Esophagus squamous epithelium (tissue), 5 donors: ENCODE results near the gene OR2J1. TPM values are rescaled to one million over a fixed set of nuclear protein-coding genes. Genes with fewer than 3 reads are reported as not detected.
"Not testable (repeated sequence)": the region's sequence is repeated elsewhere in the genome, so short reads cannot be mapped to it uniquely, and the experiment has no call there.

Experiments
- DNase-seq: peaks from one replicate; lab custom pipeline; 2025; lab: John Stamatoyannopoulos, UW
- H3K27ac ChIP-seq, 4 donors: fragments of 200-600 bp; sonication (generic); one replicate each; pipeline ENCODE4 v1.5.1; 2016 to 2019; ENCODE audit warnings: mild to moderate bottlenecking in 1 of 4
- H3K27me3 ChIP-seq, 4 donors: fragments of 200-600 bp; sonication (generic); 1 replicate in 3 of 4; 2 replicates in 1 of 4; pipeline versions ENCODE4 v1.5.1 to v1.6.0; 2017 to 2021; ENCODE audit warnings: antibody characterized with exemption in 1 of 4
- H3K36me3 ChIP-seq, 3 donors: fragments of 200-600 bp; sonication (generic); one replicate each; pipeline ENCODE4 v1.5.1; 2016 to 2019
- H3K4me1 ChIP-seq, 3 donors: fragments of 200-600 bp; sonication (generic); one replicate each; pipeline ENCODE4 v1.5.1; 2017 to 2019
- H3K4me3 ChIP-seq, 4 donors: fragments of 200-600 bp; sonication (generic); 1 replicate in 3 of 4; 2 replicates in 1 of 4; pipeline ENCODE4 v1.5.1; 2016 to 2019; ENCODE audit warnings: mild to moderate bottlenecking in 2 of 4, moderate library complexity in 1 of 4
- H3K9me3 ChIP-seq, 3 donors: fragments of 200-600 bp; sonication (generic); one replicate each; pipeline ENCODE4 v1.5.1; 2016 to 2019
- POLR2A ChIP-seq, 4 donors: fragments of 450-650 bp; IDR thresholded peaks; one replicate each; pipeline ENCODE4 v1.6.1; 2017; ENCODE audit warnings: antibody characterized with exemption in 4 of 4, mild to moderate bottlenecking in 4 of 4, moderate library complexity in 3 of 4
- WGBS, 2 donors: methylation state at CpG; one replicate each; pipeline ENCODE4 v1.1.5; 2018; 5-methylcytosine and 5-hydroxymethylcytosine counted together
- intact Hi-C: fragments of 100-400 bp; cut with DNase I; formaldehyde crosslinking; loops from one replicate; pipeline ENCODE4 v1.15.0; 2022
- total RNA-seq, 4 donors: library from RNA; depleted of rRNA; stranded (reverse); fragments of >200 nt; gene quantifications; one replicate each; pipeline ENCODE4 v1.1.0, GENCODE V29; 2016
- TF ChIP-seq, protein P1 (sequence below), 6 experiments: fragments of 450-650 bp in 4 of 6; fragments of 200-600 bp in 2 of 6; sonication (generic) in 2 of 6; IDR thresholded peaks; one replicate each; pipeline ENCODE4 v1.5.1; 2016 to 2019; ENCODE audit warnings: antibody characterized with exemption in 6 of 6, mild to moderate bottlenecking in 4 of 6, moderate library complexity in 4 of 6
- donor health status: DM: yes; HTN: yes; CAD: no.

OR2J1 gene
- total RNA-seq, 4 donors from 2014 or later = not detected

DNA sequence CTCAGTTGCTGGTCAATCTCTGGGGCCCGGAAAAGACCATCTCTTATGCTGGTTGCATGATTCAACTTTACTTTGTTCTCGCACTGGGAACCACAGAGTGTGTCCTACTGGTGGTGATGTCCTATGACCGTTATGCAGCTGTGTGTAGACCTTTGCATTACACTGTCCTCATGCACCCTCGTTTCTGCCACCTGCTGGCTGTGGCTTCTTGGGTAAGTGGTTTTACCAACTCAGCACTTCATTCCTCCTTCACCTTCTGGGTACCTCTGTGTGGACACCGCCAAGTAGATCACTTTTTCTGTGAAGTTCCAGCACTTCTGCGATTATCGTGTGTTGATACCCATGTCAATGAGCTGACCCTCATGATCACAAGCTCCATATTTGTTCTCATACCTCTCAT is 12.8 kb downstream of the OR2J1 start:
- no peaks in the 10 kb centered on the region for H3K4me1 ChIP-seq
- H3K27ac ChIP-seq = no peak overlapping the region
- H3K27me3 ChIP-seq = no peaks in the 10 kb centered on the region
- 70 to 77% methylated on average over 6 to 7 of the region's 7 CpGs for WGBS, 2 donors
- intact Hi-C loops = no loop called here
- no peaks in the 10 kb centered on the region for H3K9me3 ChIP-seq
- H3K36me3 ChIP-seq = no peaks in the 10 kb centered on the region
- TF ChIP-seq POLR2A (IDR thresholded peaks at IDR 0.05) = no peak
- TF ChIP-seq, protein P1, sequence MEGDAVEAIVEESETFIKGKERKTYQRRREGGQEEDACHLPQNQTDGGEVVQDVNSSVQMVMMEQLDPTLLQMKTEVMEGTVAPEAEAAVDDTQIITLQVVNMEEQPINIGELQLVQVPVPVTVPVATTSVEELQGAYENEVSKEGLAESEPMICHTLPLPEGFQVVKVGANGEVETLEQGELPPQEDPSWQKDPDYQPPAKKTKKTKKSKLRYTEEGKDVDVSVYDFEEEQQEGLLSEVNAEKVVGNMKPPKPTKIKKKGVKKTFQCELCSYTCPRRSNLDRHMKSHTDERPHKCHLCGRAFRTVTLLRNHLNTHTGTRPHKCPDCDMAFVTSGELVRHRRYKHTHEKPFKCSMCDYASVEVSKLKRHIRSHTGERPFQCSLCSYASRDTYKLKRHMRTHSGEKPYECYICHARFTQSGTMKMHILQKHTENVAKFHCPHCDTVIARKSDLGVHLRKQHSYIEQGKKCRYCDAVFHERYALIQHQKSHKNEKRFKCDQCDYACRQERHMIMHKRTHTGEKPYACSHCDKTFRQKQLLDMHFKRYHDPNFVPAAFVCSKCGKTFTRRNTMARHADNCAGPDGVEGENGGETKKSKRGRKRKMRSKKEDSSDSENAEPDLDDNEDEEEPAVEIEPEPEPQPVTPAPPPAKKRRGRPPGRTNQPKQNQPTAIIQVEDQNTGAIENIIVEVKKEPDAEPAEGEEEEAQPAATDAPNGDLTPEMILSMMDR (IDR thresholded peaks at IDR 0.05) = no peak
- no peak for DNase-seq
- no peak overlapping the region for H3K4me3 ChIP-seq

DNA sequence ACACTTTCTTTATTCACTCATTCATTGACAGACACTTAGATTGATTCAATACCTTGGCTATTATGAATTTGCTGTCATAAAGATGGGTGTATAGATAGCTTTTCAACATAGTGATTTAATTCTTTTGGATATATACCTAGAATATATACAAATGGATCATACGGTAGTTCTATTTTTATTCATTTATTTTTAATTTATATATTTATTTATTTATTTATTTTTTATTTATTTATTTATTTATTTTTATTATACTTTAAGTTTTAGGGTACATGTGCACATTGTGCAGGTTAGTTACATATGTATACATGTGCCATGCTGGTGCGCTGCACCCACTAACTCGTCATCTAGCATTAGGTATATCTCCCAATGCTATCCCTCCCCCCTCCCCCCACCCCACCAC is 15.7 kb downstream of the OR2J1 start:
- H3K27me3 ChIP-seq, H3K4me1 ChIP-seq, H3K27ac ChIP-seq, H3K9me3 ChIP-seq, H3K4me3 ChIP-seq, intact Hi-C loops, H3K36me3 ChIP-seq, DNase-seq: not testable (repeated sequence)
- 68 to 81% methylated on average over 3 of the region's 3 CpGs for WGBS, 2 donors

DNA sequence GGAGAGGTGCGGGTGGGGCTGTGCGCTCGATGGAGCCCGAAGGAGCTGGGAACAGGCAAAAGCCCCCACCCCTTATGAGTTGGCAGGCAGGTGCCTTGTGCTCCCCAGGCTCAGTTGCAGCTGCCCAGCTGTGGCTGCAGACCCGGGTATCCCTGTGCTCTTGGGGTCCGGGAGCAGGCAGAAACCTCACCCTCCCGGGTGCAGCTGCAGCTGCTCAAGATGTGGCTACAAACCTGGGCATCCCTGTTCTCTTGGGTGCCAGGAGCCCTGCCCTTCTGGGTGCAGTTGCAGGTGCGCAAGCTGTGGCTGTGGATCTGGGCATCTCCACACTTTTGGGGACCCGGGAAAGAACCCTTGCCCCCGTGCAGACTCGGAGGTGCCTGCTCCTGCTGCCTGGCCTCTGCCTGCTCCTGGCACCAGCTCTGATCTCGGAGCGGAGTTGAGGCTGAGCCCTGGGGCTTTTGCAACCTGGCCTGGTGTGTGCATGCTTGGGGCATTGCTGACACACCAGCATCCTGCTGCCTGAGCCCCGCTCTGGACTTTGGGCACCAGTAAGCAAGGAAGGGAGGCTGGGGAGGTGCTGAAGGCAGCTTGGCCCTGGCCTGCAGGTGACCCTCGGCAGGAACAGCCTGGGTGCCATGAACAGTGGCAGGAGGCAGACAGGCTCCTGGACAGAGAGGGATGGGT is 30.2 kb downstream of the OR2J1 start:
- no peaks in the 10 kb centered on the region for H3K4me1 ChIP-seq
- intact Hi-C loops = no loop called here
- no peaks in the 10 kb centered on the region for H3K36me3 ChIP-seq
- DNase-seq = no peak
- TF ChIP-seq POLR2A (IDR thresholded peaks at IDR 0.05) = no peak
- TF ChIP-seq, protein P1 (IDR thresholded peaks at IDR 0.05) = no peak
- no peak overlapping the region for H3K27ac ChIP-seq
- no peaks in the 10 kb centered on the region for H3K9me3 ChIP-seq
- WGBS, 2 donors = 64 to 79% methylated on average over 4 of the region's 15 CpGs
- H3K27me3 ChIP-seq = peaks cover 0 to 3% (median 0%) of the 10 kb centered on the region in 4 donors
- no peak overlapping the region for H3K4me3 ChIP-seq

DNA sequence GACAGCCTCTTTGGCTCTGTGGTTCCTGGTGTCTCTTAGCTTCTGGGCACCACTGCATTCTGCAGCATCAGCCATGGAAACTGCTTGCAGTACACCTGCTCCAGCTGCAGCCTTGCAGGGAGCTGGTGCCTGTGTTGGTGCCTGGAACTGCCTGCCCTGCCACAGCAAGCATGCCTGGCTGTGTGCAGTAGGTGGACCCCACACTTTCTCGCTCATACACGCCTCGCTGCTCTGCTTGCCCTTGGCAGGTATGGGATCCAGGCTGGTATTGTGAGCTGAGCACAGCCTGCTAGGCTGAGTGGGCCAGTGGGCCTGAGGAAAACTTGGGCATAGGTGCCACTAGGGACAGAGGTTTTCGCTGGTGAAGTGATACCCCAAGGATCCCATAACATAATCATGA is 31.4 kb downstream of the OR2J1 start:
- TF ChIP-seq, protein P1 (IDR thresholded peaks at IDR 0.05) = no peak
- no peak for TF ChIP-seq POLR2A (IDR thresholded peaks at IDR 0.05)
- H3K27ac ChIP-seq = no peak overlapping the region

DNA sequence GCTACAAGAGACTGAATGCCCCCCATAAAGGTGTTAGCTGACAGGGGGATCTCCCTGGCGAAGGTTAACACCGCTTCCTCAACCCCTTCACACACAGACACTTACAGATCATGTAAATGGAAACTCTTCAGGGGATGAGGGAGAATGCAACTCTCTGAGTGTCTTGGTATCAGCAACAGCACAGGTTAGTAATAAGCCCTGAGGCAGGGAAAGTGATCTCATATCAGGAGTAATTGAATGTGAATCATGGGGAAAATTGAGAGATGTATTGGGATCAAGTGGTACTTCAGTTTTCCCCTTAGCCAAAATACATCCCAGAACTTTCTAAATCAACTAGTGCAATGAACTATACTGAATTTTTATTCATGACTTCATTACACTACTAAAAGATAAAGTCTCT is 32.4 kb downstream of the OR2J1 start:
- Histone ChIP-seq H3K27ac (no peak overlapping the region), H3K9me3 (no peaks in the 10 kb centered on the region), H3K27me3 (peaks cover 0 to 3% (median 0%) of the 10 kb centered on the region in 4 donors), H3K36me3 (no peaks in the 10 kb centered on the region), H3K4me3 (no peak overlapping the region), H3K4me1 (no peaks in the 10 kb centered on the region)
- intact Hi-C loops = no loop called here
- TF ChIP-seq POLR2A (IDR thresholded peaks at IDR 0.05) = no peak
- TF ChIP-seq, protein P1 (IDR thresholded peaks at IDR 0.05) = no peak
- DNase-seq = no peak
- 34 to 78% methylated on average over 2 of the region's 2 CpGs for WGBS, 2 donors

More for the DNA sequence above, 31.4 kb downstream of the OR2J1 start:
- 50 to 65% methylated on average over 1 to 2 of the region's 4 CpGs for WGBS, 2 donors
- Histone ChIP-seq H3K4me3 (no peak overlapping the region), H3K9me3 (no peaks in the 10 kb centered on the region), H3K27me3 (peaks cover 0 to 3% (median 0%) of the 10 kb centered on the region in 4 donors), H3K4me1 (no peaks in the 10 kb centered on the region), H3K36me3 (no peaks in the 10 kb centered on the region)
- no peak for DNase-seq
- intact Hi-C loops = no loop called here
